ENCODE results near the gene LENG1. TPM values are rescaled to one million over a fixed set of nuclear protein-coding genes. Genes with fewer than 3 reads are reported as not detected.

LENG1 gene
- total RNA-seq, 1 experiment from 2014 or later = 9.0 TPM

- no peak for DNase-seq (ENCODE audit: low read depth)
These were observed 17.2 kb downstream of the LENG1 start for GRCh38 chr19:54142166-54142780.

- no peak for DNase-seq (ENCODE audit: low read depth)
These were observed 18.2 kb downstream of the LENG1 start for GRCh38 chr19:54141356-54141755.

- no peak for DNase-seq (ENCODE audit: low read depth)
These were observed 20.8 kb downstream of the LENG1 start for GRCh38 chr19:54138489-54139256.

- DNase-seq (ENCODE audit: low read depth) = no peak
These were observed 21.6 kb downstream of the LENG1 start, which contains the start of gene CNOT3 for GRCh38 chr19:54137699-54138488. TSS of gene CNOT3 (plus strand) at chr19:54137762. CDS start at chr19:54142979, 5,217 bp downstream.

- peak; percentile 100 for DNase-seq (ENCODE audit: low read depth)
These were observed 22.4 kb downstream of the LENG1 start for GRCh38 chr19:54136864-54137698.

- DNase-seq (ENCODE audit: low read depth) = no peak
These were observed 23.2 kb downstream of the LENG1 start for GRCh38 chr19:54136086-54136863.

GRCh38 chr19:54133957-54134590, 25.4 kb downstream of the LENG1 start:
- DNase-seq (ENCODE audit: low read depth) = no peak

- peak; percentile 57 for DNase-seq (ENCODE audit: low read depth)
These were observed 26.1 kb downstream of the LENG1 start for GRCh38 chr19:54133312-54133956.

- DNase-seq (ENCODE audit: low read depth) = no peak
These were observed 29.9 kb downstream of the LENG1 start for GRCh38 chr19:54129617-54129996.

- no peak for DNase-seq (ENCODE audit: low read depth)
These were observed 30.5 kb downstream of the LENG1 start for GRCh38 chr19:54128796-54129616.

GRCh38 chr19:54128441-54128725, 31.1 kb downstream of the LENG1 start:
- DNase-seq (ENCODE audit: low read depth) = no peak

- no peak for DNase-seq (ENCODE audit: low read depth)
These were observed 31.7 kb downstream of the LENG1 start for GRCh38 chr19:54127688-54128440.

- DNase-seq (ENCODE audit: low read depth) = no peak
These were observed 33.8 kb downstream of the LENG1 start for GRCh38 chr19:54125713-54126112.

- no peak for DNase-seq (ENCODE audit: low read depth)
These were observed 35.1 kb downstream of the LENG1 start for GRCh38 chr19:54124393-54124792.

GRCh38 chr19:54123682-54124081, 35.8 kb downstream of the LENG1 start:
- no peak for DNase-seq (ENCODE audit: low read depth)

- no peak for DNase-seq (ENCODE audit: low read depth)
These were observed 38.3 kb downstream of the LENG1 start for GRCh38 chr19:54121259-54121658.

GRCh38 chr19:54115109-54116063, 44.1 kb downstream of the LENG1 start, which contains the start of the genes PRPF31 and TFPT:
TSS of gene PRPF31 (plus strand) at chr19:54115754. CDS start at chr19:54118279, 2,525 bp downstream.
TSS of gene TFPT (minus strand) at chr19:54115657. CDS start at chr19:54115269, 388 bp downstream.
- peak; percentile 93 for DNase-seq (ENCODE audit: low read depth)

All from HT1080 (cell line).